NCI-H82 treated with DMSO at 0.1 percent for 48 hours (cell line): ENCODE results near the gene ANKRD9.
"Not testable (repeated sequence)": the region's sequence is repeated elsewhere in the genome, so short reads cannot be mapped to it uniquely, and the experiment has no call there.

Experiments used
- DNase-seq: peaks from one replicate; lab custom pipeline; 2025; ENCODE audit not compliant: unreplicated experiment; lab: John Stamatoyannopoulos, UW

The ANKRD9 gene

DNA sequence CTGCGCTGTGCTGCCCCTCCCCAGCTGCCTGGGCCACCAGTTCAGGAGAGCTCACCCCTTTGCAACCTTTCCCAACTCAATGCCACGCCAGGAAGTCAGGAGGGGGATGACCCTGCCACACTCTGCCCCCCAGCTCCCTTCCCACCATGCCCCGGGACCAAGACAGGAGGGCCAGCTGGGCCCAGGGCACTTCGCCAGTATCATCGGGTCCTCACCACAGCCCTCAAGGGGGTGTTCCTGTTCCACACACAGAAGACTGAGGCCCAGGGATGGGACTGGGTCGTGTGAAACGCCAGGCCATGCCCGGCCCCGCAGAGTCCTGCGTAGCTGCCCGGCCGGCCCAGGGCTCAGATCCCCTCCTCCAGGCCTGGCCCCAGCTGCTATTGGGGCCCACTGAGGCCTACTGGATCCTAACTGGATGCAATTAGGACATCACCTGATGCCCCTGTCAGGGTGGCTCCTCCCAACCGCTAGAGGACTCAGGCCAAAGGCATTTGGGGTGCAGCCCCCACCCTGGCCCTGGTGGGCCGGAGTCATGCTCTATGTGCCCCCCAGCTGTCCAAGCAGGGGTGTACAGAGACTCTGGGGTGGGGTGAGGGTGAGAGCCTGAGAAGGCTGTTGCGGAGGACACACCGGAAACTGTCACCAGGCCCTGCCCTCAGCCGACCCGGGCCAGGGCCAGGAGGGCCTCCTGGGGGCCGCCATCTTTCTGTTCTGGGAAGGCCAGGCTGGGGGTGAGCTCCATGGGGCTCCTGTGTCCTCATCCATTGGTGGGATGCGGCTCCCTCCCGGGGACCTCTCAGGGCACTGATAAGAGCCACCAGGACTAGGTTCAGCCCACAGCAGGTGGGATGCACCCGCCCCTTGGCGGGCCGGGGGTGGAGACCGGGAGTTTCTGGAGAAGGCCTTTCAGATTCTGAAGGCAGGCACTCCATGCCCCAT lies 29.3 kb upstream of the ANKRD9 start:
- no peak for DNase-seq

DNA sequence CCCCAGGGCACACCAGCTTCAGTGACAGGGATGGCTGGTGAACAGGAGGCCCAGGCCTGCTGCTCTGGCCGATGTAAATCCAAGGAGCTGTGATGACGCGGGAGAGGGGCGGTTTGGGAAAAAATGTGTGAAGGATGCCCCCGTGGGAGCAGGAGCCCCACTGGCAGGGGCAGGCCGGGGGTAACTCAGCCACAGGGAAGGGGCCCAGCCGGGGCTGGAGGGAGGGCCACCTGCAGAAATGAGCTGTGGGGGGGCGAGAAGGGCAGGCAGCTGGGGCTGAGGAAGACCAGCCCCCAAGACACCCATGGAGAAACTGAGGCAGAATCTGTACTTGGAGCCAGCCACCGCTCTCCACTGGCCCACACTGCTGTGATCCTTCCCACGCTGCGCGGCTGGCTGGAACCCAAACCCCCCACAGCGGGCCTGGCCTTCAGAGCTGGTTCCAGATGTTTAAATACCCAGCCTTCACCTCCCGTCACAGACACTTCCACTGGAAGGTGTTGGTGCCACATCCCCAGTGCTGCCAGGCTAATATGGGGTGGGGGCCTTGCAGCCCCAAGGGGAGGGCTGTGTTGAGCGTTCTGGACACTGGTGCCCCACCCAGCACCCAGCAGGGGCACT lies 28.5 kb upstream of the ANKRD9 start:
- no peak for DNase-seq

DNA sequence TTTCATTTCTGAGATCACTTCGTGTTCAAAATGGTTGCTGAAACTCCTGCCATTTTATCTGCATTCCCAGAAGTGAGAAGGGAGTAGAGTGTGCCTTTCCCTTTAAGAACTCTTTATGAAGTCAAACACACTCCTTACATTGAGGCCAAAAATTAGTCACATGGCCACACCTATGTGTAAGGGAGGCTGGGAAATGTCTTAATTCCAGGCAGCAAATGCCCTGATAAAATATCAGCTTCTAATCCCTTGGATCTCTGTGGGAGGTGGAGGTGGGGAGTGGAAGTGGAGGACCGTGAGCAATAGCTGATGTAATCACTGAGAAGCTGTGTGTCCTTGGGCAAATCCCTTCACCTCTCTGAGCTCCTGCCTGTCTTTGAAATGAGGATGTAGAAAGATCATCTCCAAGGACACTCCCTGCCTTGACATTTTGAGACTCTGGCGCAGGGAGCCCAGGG lies 22.7 kb upstream of the ANKRD9 start:
- DNase-seq: no peak

DNA sequence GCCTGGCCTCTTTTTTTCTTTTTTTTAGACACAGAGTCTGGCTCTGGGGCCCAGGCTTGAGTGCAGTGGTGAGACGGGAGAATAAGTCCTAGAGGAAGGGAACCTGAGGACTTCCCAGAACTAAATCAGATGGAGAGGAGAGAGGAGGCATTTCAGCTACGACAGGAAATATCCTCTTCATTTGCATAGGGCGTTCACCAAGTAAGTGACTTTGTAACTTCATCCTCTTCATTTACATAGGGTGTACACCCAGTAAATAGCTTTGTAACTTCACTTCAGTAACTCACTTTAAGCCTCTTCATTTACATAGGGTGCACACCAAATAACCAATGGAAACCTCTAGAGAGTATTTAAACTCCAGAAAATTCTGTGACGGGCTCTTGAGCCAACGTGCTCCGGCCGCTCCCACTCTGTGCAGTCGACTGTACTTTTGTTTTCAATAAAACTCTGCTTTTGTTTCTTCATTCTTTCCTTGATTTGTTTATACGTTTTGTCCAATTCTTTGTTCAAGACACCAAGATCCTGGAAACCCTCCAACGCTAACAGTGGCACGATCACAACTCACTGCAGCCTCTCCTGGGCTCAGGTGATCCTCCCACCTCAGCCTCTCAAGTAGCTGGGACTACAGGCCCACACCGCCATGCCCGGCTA lies 21.4 kb upstream of the ANKRD9 start:
- DNase-seq: no peak

DNA sequence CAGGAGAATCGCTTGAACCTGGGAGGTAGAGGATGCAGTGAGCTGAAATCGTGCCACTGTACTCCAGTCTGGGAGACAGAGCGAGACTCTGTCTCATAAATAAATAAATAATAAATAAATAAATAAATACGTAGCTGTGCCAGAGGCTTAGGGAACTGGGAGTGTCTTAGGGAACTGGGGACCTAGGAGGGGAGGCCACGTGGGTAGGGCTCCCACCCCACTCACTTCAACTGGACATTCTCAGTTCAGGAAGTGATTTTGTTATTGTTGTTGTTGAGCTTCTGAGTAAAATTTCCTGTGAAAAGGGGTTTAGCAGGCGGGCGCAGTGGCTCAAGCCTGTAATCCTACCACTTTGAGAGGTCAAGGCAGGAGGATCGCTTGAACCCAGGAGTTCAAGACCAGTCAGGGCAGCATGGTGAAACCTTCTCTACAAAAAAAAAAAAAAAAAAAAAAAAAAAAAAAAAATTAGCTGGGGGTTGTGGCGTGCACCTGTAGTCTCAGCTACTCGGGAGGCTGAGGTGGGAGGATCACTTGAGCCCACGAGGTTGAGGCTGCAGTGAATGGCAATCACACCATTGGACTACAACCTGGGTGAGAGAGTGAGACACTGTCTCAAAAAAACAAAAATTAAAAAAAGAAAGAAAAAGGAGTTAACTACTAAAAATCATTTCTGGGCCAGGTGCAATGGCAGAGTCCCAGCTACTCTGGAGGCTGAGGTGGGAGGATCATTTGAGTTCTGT lies 19.0 kb upstream of the ANKRD9 start:
- DNase-seq: no peak

DNA sequence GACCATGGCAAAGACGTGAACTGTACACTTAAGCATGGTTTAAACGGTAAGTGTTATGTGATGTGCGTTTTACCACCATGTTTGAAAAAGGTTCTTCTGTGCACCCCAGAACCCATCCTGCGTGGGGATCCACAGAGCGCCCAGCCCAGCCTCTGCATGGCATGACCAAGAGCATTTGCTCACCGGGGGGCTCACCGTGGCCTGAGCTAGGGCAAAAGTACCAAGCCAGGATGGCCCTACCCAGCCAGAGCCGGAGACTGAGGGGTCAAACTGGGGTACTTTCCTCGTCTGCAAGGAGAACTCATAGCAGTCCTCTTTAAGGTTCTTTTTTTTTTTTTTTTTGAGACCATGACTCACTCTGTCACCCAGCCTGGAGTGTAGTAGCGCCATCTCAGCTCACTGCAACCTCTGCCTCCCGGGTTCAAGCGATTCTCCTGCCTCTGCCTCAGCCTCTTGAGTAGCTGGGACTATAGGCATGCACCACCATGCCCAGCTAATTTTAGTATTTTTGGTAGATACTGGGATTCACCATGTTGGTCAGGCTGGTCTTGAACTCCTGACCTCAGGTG lies 16.4 kb upstream of the ANKRD9 start:
- no peak for DNase-seq

DNA sequence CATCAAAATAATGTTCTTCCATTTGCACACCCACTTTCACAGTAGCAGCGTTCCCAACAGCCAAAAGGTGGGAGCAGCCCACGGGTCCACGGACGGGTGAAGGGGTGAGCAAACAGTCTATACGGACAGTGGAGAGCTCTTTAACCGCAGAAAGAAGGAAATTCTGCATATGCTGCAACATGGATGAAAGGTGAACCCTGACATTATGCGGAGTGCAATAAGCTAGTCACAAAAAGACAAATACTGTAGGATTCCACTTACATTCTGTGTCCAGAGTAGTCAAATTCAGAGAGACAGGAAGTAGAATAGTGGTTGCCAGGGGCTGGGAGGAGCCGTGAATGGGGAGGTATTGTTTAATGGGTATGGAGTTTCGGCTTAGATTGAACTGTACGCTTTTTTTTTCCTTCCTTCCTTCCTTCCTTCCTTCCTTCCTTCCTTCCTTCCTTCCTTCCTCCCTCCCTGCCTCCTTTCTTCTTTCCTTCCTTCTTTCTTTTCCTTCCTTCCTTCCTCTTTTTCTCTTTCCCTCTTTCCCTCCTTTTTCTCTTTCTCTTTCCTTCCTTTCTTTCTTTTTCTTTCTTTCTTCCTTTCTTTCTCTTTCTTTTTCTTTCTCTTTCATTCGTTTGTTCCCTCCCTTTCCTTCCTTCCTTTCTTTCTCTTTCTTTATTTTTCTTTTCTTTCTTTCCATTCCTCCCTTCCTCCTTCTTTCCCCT lies 15.8 kb upstream of the ANKRD9 start:
- no peak for DNase-seq

DNA sequence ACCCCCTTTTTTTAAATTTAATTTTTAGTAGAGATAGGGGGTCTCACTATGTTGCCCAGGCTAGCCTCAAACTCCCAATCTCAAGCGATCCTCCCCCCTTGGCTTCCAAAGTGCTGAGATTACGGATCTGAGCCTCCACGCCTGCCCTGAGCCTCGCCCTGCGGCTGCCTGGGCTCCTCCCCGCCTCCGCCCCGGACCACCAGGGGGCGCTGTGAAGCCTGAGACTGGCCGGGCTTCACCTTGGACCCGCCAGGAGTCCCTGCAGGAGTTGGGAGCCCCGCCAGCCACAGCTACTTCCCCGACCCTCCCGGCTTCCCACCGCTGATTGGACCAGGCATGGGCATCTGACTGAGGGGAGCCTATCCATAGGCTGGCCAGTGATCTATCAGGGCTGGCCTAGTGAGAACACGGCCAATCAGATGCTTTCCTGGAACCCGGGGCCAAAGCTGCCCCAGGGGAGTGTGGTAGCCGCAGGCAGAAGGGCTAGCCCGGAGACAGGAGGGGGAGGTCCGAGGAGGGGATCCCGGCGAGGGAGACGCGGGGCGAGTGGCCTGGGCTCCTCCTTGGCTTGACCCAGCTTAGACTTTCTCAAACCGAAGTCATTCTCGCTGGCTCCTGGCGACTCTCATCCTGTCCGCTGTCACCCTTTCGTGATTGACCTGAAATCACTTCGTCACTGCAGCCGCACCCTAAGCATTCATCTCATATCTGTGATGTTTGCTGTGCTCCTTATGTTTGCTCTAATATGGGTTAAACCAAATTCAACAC lies 15.1 kb upstream of the ANKRD9 start:
- peak; percentile 96 for DNase-seq

DNA sequence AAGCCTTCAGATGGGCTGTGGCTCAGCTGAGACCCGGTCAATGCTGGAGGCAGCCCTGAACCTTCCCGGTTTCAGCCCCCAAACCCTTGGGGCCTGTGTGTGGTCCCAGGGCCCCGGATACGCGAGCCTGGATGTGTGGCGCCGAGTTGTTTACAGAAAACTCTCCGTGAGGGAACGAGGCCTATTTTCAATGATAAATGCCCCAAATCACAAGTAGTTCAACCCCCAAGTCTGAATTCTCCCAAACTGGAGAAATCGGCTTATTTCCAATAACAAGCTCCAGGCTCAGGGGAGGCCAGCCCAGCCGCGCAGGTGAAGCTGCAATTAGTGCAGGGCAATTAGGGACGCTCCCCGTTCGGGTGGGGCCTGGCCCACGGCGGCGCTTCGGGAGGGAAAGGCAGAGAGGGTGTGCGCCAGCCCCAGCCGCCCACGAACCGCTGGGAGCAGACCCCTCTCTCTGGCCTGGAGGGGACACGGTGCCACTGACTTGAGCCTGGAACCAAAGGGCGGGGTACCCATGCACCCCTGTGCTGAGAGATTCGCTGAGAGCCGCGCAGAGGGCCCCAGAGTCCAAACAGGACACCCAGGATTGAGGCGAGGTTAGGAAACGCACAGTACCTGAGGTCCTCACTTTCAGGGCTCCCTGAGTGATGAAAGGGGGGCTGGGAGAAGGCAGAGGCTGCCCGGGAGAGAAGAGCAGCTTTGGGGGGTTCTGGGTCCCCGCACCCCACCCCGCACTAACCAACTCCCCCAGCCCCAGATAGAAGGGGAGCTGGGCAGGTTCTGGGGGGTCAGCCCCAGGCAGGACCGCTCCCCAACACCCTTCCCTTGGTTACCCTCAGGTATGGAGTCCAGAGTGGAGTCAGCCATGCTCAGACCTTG lies 14.2 kb upstream of the ANKRD9 start:
- no peak for DNase-seq

DNA sequence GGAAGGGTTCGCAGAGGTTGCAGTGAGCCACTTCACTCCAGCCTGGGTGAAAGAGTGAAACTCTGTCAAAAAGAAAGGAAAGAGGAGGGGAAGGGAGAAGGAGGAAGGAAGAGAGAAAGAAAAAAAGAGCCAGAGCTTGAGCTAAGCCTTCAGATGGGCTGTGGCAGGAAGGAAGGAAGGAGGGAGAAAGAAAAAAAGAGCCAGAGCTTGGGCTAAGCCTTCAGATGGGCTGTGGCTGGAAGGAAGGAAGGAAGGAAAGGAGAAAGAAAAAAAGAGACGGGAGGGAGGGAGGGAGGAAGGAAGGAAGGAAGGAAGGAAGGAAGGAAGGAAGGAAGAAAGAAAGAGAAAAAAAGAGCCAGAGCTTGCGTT lies 13.6 kb upstream of the ANKRD9 start:
- no peak for DNase-seq

DNA sequence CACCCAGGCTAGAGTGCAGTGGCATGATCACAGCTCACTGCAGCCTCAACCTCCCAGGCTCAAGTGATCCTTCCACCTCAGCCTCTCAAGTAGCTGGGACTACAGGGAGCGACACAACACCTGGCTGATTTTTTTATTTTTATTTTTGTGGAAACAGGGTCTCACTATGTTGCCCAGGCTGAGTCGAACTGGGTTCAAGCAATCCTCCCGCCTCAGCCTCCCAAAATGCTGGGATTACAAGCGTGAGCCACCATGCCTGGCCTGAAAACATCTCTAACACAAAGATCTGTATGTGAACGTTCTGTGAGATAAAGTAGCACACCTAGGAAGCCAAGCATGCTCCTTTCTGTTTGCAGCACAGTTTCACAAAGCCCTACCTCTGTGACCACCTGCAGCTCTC lies 10.1 kb upstream of the ANKRD9 start:
- not testable (repeated sequence) for DNase-seq

DNA sequence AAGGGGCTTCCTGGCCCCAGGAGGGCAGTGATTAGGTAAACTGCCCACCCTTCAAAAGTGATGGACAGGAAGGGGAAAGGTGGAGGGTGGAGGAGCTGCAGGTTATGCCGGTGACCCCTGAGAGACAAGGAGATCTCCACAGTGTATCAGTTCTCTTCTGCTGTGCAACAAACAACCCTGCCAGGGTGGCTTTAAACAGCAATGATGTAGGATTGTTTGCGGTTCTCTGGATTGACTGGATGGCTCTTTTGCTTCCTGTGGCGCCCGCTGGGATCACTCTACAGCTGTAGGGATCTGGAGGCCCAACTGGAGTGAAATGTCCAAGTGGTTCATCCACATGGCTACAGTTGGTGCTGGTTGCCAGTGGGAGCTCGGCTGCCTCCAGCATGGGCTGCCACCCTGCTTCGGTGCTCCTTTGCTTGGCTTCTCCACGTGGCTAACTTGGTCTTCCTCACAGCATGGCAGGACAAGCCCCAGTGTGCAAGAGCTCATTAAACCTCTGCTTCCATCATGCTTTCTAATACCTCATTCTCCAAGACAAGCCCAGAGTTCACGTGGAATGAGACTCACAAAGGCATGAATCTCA lies 8.6 kb upstream of the ANKRD9 start:
- no peak for DNase-seq

DNA sequence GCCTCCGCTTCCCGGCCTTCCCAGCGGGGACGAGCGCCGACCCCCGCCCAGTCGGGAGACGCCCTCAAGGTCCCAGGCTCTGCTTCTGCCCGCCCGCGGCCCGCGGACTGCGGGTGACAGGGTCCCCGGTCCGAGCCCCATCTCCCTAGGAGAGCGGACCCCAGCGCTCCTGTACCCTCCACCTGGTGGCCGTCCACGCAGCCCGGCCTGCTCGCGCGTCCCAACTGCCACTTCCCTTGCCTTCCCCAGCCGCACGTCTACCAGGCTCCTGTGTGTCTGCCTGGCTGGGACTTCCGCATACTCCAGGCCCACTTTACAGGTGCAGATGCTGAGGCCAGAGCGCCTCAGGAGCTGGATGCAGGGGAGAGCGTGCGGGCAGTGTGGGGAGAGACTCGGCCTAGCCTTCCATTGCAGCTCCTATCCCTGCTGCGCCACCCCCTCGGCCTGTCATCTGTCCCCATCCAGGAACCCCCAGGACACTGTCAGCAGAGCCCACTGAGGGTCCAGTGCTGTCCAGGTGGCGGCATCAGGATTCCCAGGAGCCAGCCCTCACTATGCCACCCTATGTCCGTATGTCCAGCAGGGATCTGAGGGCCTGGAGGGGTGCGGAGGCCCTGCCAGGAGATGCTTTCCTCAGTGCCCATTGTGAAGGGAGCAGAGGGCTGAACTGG lies 8.0 kb upstream of the ANKRD9 start:
- no peak for DNase-seq

DNA sequence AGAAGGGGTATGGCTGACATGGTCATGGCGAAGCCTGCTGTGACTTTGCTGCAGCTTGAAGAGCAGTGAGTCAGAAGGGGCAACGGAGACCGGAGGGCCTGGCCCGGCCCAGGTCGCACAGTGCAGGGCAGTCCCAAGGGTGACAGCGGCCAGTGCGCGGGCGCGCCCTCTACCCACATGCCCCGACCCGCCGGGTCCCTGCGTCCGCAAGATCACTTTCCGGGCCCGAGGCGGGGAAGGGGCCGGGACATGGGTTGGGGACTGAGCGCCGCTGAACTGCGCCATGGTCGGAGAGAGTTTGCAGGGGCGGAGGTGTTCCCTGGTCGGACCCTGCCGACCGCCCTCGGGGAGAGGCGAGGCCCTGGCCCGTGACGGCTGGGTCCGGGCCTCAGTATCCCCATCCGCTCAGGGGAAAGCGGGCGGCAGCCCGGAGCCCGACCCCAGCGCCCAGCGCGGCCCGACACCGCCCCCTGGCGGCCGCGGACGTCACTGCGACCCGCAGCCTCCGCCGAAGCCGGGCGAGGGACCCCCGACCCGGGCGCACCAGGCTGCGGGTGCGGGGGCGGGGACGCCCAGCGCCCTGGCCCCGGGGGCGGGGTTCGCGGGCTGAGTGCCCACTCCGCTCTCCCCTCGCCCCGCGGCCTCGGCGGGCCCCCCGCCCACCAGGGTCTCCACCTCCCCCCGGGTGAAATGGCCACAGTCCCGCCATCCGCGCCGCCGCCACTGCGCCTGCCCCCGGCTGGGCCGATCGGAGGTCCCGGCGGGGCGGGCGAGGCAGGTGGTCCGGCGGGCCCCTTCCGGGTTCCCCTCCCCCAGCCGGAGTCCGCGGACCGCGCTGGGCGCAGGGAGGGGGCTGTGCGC lies 7.2 kb upstream of the ANKRD9 start:
- DNase-seq: no peak

DNA sequence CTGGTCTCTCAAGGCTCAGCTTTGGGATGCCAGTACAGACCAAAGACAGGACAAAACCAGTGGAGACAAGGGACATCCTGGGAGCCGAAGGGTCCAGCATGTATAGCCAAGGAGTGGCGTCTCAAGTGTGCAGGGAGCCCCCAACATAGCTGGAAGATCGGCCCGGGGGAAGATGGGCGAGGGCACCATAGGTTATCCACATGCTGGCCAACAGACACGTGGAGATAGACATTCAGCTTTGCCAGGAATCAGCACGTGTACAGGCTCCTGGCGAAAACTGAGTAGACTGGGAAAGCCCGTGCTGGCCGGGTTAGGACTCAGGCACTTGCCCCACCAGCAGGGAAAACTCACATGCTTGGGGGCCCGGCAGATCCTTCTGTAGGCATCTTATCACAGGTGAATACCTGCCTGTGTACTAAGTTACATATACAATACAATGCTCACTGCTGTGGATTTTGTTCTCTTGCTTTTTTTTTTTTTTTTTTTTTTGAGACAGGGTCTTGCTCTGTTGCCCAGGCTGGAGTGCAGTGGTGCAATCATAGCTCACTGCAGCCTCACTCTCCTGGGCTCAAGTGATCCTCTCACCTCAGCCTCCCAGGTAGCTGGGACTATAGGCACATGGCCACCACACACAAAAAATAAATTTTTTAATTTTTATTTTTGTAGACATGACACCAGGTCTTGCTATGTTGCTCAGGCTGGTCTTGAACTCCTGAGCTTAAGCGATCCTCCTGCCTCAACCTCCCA lies 5.6 kb upstream of the ANKRD9 start:
- DNase-seq: no peak
